ENCODE measurements around the gene CERK.

GRCh38 chr22:46641811-46642266 lies 96.2 kb downstream of the CERK start:
- TF ChIP-seq RAD21 (IDR thresholded peaks at IDR 0.05; ENCODE audit: low read length) (no peak), TEAD4 (IDR thresholded peaks at IDR 0.05; ENCODE audit: borderline replicate concordance, insufficient read depth) (no peak), MAX (IDR thresholded peaks at IDR 0.05; ENCODE audit: low read depth) (no peak), CTCF (IDR thresholded peaks at IDR 0.05) (no peak)
